Skin epidermis (tissue), 12 donors: Measurements from ENCODE around the gene ATAD1.
"Not testable (repeated sequence)": the region's sequence is repeated elsewhere in the genome, so short reads cannot be mapped to it uniquely, and the experiment has no call there.

Experiments used
- H3K27ac ChIP-seq, 21 experiments: fragments of 200-600 bp; sonication (generic) in 11 of 21; one replicate each; pipeline ENCODE4 v1.5.0; 2020; ENCODE audit warnings: mild to moderate bottlenecking in 3 of 21, inconsistent platforms in 2 of 21, moderate library complexity in 2 of 21
- H3K4me3 ChIP-seq, 7 experiments: fragments of 200-600 bp; sonication (generic) in 2 of 7; one replicate each; pipeline ENCODE4 v1.5.0; 2020; ENCODE audit warnings: inconsistent platforms in 2 of 7, mild to moderate bottlenecking in 2 of 7, moderate library complexity in 1 of 7

Gene ATAD1

GRCh38 chr10:87763086-87763861 is 54.8 kb downstream of the ATAD1 start:
- Histone ChIP-seq H3K27ac (no peak overlapping the region), H3K4me3 (no peak overlapping the region)

GRCh38 chr10:87761892-87762291 is 56.1 kb downstream of the ATAD1 start:
- Histone ChIP-seq H3K27ac (no peak overlapping the region), H3K4me3 (no peak overlapping the region)

GRCh38 chr10:87761153-87761552 is 56.9 kb downstream of the ATAD1 start:
- Histone ChIP-seq H3K4me3 (no peak overlapping the region), H3K27ac (peak overlapping the region in 1 of 21 experiments; percentile 22)

GRCh38 chr10:87760195-87760905 is 57.7 kb downstream of the ATAD1 start:
- Histone ChIP-seq H3K4me3 (no peak overlapping the region), H3K27ac (no peak overlapping the region)

- no peak overlapping the region for H3K27ac ChIP-seq
- no peak overlapping the region for H3K4me3 ChIP-seq
Observed at GRCh38 chr10:87759551-87759950, 58.5 kb downstream of the ATAD1 start.

GRCh38 chr10:87757685-87758084 is 60.3 kb downstream of the ATAD1 start:
- H3K27ac ChIP-seq = no peak overlapping the region
- no peak overlapping the region for H3K4me3 ChIP-seq

GRCh38 chr10:87753995-87754866 is 63.8 kb downstream of the ATAD1 start:
- Histone ChIP-seq H3K4me3 (no peak overlapping the region), H3K27ac (no peak overlapping the region)

- Histone ChIP-seq H3K27ac (no peak overlapping the region), H3K4me3 (no peak overlapping the region)
Observed at GRCh38 chr10:87752566-87752965, 65.5 kb downstream of the ATAD1 start.

GRCh38 chr10:87751274-87751673 is 66.8 kb downstream of the ATAD1 start:
- no peak overlapping the region for H3K27ac ChIP-seq
- no peak overlapping the region for H3K4me3 ChIP-seq

GRCh38 chr10:87750817-87751216 is 67.2 kb downstream of the ATAD1 start:
- peak overlapping the region in 1 of 21 experiments; percentile 36 for H3K27ac ChIP-seq
- no peak overlapping the region for H3K4me3 ChIP-seq

GRCh38 chr10:87750001-87750671 is 67.9 kb downstream of the ATAD1 start:
- Histone ChIP-seq H3K4me3 (no peak overlapping the region), H3K27ac (peak overlapping the region in 1 of 21 experiments; percentile 36)

- H3K4me3 ChIP-seq, H3K27ac ChIP-seq: not testable (repeated sequence)
Observed at GRCh38 chr10:87748244-87748643, 69.8 kb downstream of the ATAD1 start.

GRCh38 chr10:87746911-87747310 is 71.1 kb downstream of the ATAD1 start:
- H3K4me3 ChIP-seq = no peak overlapping the region
- H3K27ac ChIP-seq = no peak overlapping the region

- H3K4me3 ChIP-seq = no peak overlapping the region
- H3K27ac ChIP-seq = no peak overlapping the region
Observed at GRCh38 chr10:87744606-87745005, 73.4 kb downstream of the ATAD1 start.

GRCh38 chr10:87742992-87743610 is 74.9 kb downstream of the ATAD1 start:
- not testable (repeated sequence) for H3K27ac ChIP-seq, H3K4me3 ChIP-seq

GRCh38 chr10:87740254-87740655 is 77.8 kb downstream of the ATAD1 start:
- no peak overlapping the region for H3K4me3 ChIP-seq
- H3K27ac ChIP-seq = no peak overlapping the region

- no peak overlapping the region for H3K4me3 ChIP-seq
- no peak overlapping the region for H3K27ac ChIP-seq
Observed at GRCh38 chr10:87739703-87740102, 78.3 kb downstream of the ATAD1 start.

GRCh38 chr10:87738253-87738652 is 79.8 kb downstream of the ATAD1 start:
- not testable (repeated sequence) for H3K27ac ChIP-seq, H3K4me3 ChIP-seq
